Thyroid gland (tissue), 4 donors: ENCODE measurements around the gene CD96.

Source experiments
- CTCF ChIP-seq, 6 experiments: fragments of 200-600 bp in 3 of 6; fragments of 450-650 bp in 3 of 6; sonication (generic) in 3 of 6; IDR thresholded peaks; one replicate each; pipeline ENCODE4 v1.5.1; 2016 to 2019; ENCODE audit warnings: antibody characterized with exemption in 6 of 6, mild to moderate bottlenecking in 2 of 6, inconsistent platforms in 1 of 6, moderate library complexity in 1 of 6
- POLR2A ChIP-seq, 2 donors: fragments of 450-650 bp; IDR thresholded peaks; one replicate each; pipeline ENCODE4 v1.6.1; 2017; ENCODE audit warnings: antibody characterized with exemption in 2 of 2, mild to moderate bottlenecking in 2 of 2, moderate library complexity in 1 of 2

- TF ChIP-seq CTCF (IDR thresholded peaks at IDR 0.05) (no peak), POLR2A (IDR thresholded peaks at IDR 0.05) (no peak)
These were observed 36.9 kb downstream of the CD96 start for GRCh38 chr3:111578867-111579266.
